ENCODE measurements around the gene LMF2.
A peak's percentile ranks its signal among the peaks of the same experiment; 100 is the strongest.

LMF2 gene

GRCh38 chr22:50502628-50503474, 4.7 kb downstream of the LMF2 start:
- no peak for DNase-seq

- no peak for DNase-seq
These were observed 5.4 kb downstream of the LMF2 start for GRCh38 chr22:50502096-50502495.

GRCh38 chr22:50500452-50500851, 7.0 kb downstream of the LMF2 start:
- no peak for DNase-seq

- peak; percentile 75 for DNase-seq
These were observed 9.1 kb downstream of the LMF2 start for GRCh38 chr22:50498322-50498890.

GRCh38 chr22:50497093-50497492, 10.4 kb downstream of the LMF2 start:
- no peak for DNase-seq

- DNase-seq: no peak
These were observed 16.8 kb downstream of the LMF2 start for GRCh38 chr22:50490531-50491308.

GRCh38 chr22:50489363-50490243, 17.9 kb downstream of the LMF2 start:
- DNase-seq: no peak

- no peak for DNase-seq
These were observed 18.6 kb downstream of the LMF2 start for GRCh38 chr22:50488886-50489285.

- DNase-seq: no peak
These were observed 19.4 kb downstream of the LMF2 start for GRCh38 chr22:50488006-50488677.

GRCh38 chr22:50487290-50488005, 20.1 kb downstream of the LMF2 start:
- DNase-seq: no peak

GRCh38 chr22:50486561-50487289, 20.8 kb downstream of the LMF2 start, which contains the start of gene MIOX:
Gene MIOX, plus strand, starts transcription at chr22:50486859. Its CDS starts 39 bp downstream, at chr22:50486898.
- DNase-seq: no peak

- peak; percentile 24 for DNase-seq
These were observed 22.0 kb downstream of the LMF2 start for GRCh38 chr22:50485221-50486131.

GRCh38 chr22:50483977-50484853, 23.3 kb downstream of the LMF2 start:
- DNase-seq: no peak

- DNase-seq: no peak
These were observed 23.9 kb downstream of the LMF2 start for GRCh38 chr22:50483556-50483955.

- DNase-seq: no peak
These were observed 24.4 kb downstream of the LMF2 start for GRCh38 chr22:50483106-50483505.

GRCh38 chr22:50482107-50483074, 25.1 kb downstream of the LMF2 start:
- peak; percentile 24 for DNase-seq

GRCh38 chr22:50481440-50482106, 25.9 kb downstream of the LMF2 start, which contains the start of gene ADM2:
Gene ADM2, plus strand, starts transcription at chr22:50481543. Its CDS starts 305 bp downstream, at chr22:50481848.
- no peak for DNase-seq
